ENCODE measurements around the gene MUL1.

Gene MUL1, protein sequence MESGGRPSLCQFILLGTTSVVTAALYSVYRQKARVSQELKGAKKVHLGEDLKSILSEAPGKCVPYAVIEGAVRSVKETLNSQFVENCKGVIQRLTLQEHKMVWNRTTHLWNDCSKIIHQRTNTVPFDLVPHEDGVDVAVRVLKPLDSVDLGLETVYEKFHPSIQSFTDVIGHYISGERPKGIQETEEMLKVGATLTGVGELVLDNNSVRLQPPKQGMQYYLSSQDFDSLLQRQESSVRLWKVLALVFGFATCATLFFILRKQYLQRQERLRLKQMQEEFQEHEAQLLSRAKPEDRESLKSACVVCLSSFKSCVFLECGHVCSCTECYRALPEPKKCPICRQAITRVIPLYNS

DNA sequence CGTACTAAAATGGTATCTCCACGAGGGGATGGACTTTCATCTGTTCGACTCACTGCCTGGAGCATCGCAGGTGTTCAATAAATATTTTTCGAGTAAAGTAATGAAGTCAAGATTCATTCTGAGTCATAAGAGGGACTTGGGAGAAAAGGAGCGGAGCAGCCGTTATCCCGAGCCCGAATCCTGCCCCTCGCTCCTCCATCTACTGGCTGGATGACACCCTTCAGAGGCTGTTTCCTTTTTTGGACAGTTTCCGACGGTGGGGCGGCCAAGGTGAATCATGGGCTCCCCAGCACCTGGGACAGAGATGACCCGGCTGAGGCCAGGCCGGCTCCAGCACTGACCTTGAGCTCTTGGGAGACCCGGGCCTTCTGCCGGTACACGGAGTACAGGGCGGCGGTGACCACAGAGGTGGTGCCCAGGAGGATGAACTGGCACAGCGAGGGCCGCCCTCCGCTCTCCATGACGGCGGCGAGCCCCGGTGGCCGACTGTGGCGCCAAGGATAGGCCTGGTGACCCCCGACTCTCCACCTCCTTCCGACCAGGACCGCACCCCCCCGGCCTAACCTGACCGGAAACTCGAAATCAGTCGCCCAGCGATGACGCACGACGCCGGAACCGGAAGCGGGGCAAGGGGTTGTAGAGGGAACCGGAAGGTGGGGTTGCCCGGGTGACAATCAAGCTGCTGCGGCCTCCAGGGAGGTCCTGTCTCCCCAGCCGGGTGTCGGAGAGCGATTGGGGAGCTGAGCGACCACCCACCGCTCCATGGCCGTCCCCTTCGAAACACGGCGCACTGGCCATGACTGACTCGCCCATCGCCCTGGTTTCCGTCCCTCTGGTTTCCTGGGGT, at the start of gene MUL1:
TSS of gene MUL1 (minus strand) at position 588 of the 847 bp plus-strand sequence. CDS start at position 461, 127 bp downstream.
- peak within 1 kb of the TSS; percentile 89 for H3K27ac Mint-ChIP-seq
- peaks cover 5% of the 10 kb centered on the region for H3K36me3 Mint-ChIP-seq (ENCODE audit: low read depth)
- peaks cover 28% of the 10 kb centered on the region for H3K4me1 Mint-ChIP-seq (ENCODE audit: low read depth)
- H3K9me3 Mint-ChIP-seq: no peaks in the 10 kb centered on the region
- H3K4me3 Mint-ChIP-seq: peak within 1 kb of the TSS; percentile 94
- H3K27me3 Mint-ChIP-seq: no peaks in the 10 kb centered on the region

- H3K4me3 Mint-ChIP-seq: no peak overlapping the region
- no peaks in the 10 kb centered on the region for H3K36me3 Mint-ChIP-seq (ENCODE audit: low read depth)
- H3K4me1 Mint-ChIP-seq (ENCODE audit: low read depth): peaks cover 3% of the 10 kb centered on the region
- H3K9me3 Mint-ChIP-seq: no peaks in the 10 kb centered on the region
- H3K27me3 Mint-ChIP-seq: peaks cover 35% of the 10 kb centered on the region
- H3K27ac Mint-ChIP-seq: no peak overlapping the region
Measured at GRCh38 chr1:20555758-20556120, 47.8 kb upstream of the MUL1 start.

GRCh38 chr1:20555025-20555757, 47.2 kb upstream of the MUL1 start:
- Mint-ChIP-seq H3K4me1 (ENCODE audit: low read depth) (peaks cover 3% of the 10 kb centered on the region), H3K27me3 (peaks cover 33% of the 10 kb centered on the region), H3K36me3 (ENCODE audit: low read depth) (no peaks in the 10 kb centered on the region), H3K9me3 (no peaks in the 10 kb centered on the region), H3K27ac (no peak overlapping the region), H3K4me3 (no peak overlapping the region)

GRCh38 chr1:20552728-20553445, 44.9 kb upstream of the MUL1 start:
- H3K36me3 Mint-ChIP-seq (ENCODE audit: low read depth): no peaks in the 10 kb centered on the region
- no peaks in the 10 kb centered on the region for H3K9me3 Mint-ChIP-seq
- no peak overlapping the region for H3K4me3 Mint-ChIP-seq
- H3K27me3 Mint-ChIP-seq: peaks cover 34% of the 10 kb centered on the region
- peaks cover 3% of the 10 kb centered on the region for H3K4me1 Mint-ChIP-seq (ENCODE audit: low read depth)
- H3K27ac Mint-ChIP-seq: no peak overlapping the region

GRCh38 chr1:20551945-20552727, 44.2 kb upstream of the MUL1 start, which contains the start of gene FAM43B:
TSS of gene FAM43B (plus strand) at chr1:20552573. CDS start at chr1:20552974, 401 bp downstream.
- no peaks in the 10 kb centered on the region for H3K9me3 Mint-ChIP-seq
- no peak within 1 kb of the TSS for H3K27ac Mint-ChIP-seq
- H3K4me3 Mint-ChIP-seq: no peak within 1 kb of the TSS
- H3K4me1 Mint-ChIP-seq (ENCODE audit: low read depth): peaks cover 3% of the 10 kb centered on the region
- no peaks in the 10 kb centered on the region for H3K36me3 Mint-ChIP-seq (ENCODE audit: low read depth)
- H3K27me3 Mint-ChIP-seq: peaks cover 34% of the 10 kb centered on the region

GRCh38 chr1:20551161-20551560, 43.2 kb upstream of the MUL1 start:
- peaks cover 3% of the 10 kb centered on the region for H3K4me1 Mint-ChIP-seq (ENCODE audit: low read depth)

GRCh38 chr1:20546637-20547036, 38.7 kb upstream of the MUL1 start:
- no peak overlapping the region for H3K27ac Mint-ChIP-seq
- peaks cover 31% of the 10 kb centered on the region for H3K27me3 Mint-ChIP-seq
- H3K9me3 Mint-ChIP-seq: no peaks in the 10 kb centered on the region
- no peaks in the 10 kb centered on the region for H3K4me1 Mint-ChIP-seq (ENCODE audit: low read depth)
- H3K36me3 Mint-ChIP-seq (ENCODE audit: low read depth): no peaks in the 10 kb centered on the region
- no peak overlapping the region for H3K4me3 Mint-ChIP-seq

More at GRCh38 chr1:20551161-20551560, 43.2 kb upstream of the MUL1 start:
- H3K27me3 Mint-ChIP-seq: peaks cover 40% of the 10 kb centered on the region
- no peak overlapping the region for H3K4me3 Mint-ChIP-seq
- H3K9me3 Mint-ChIP-seq: no peaks in the 10 kb centered on the region
- H3K36me3 Mint-ChIP-seq (ENCODE audit: low read depth): no peaks in the 10 kb centered on the region
- no peak overlapping the region for H3K27ac Mint-ChIP-seq

DNA sequence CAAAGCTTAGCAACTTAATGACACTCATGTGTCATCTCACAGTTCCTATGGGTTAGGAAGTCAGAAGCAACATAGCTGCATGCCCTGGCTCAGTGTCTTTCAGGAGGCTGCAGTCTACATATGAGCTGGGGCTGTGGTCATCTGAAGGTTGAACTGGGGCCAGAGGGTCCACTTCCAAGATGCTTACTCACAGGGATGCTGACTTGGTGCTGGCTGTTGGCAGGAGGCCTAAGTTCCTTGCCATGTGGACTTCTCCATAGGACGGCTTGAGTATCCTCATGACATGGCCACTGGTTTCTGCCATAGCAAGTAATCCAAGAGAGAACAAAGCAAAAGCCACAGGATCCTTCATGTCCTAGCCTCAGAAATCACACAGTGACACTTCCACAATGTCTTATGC, 32.3 kb upstream of the MUL1 start:
- H3K9me3 Mint-ChIP-seq: no peaks in the 10 kb centered on the region
- H3K27me3 Mint-ChIP-seq: peaks cover 36% of the 10 kb centered on the region
- H3K4me3 Mint-ChIP-seq: no peak overlapping the region
- no peak overlapping the region for H3K27ac Mint-ChIP-seq
- H3K4me1 Mint-ChIP-seq (ENCODE audit: low read depth): no peaks in the 10 kb centered on the region
- H3K36me3 Mint-ChIP-seq (ENCODE audit: low read depth): no peaks in the 10 kb centered on the region

DNA sequence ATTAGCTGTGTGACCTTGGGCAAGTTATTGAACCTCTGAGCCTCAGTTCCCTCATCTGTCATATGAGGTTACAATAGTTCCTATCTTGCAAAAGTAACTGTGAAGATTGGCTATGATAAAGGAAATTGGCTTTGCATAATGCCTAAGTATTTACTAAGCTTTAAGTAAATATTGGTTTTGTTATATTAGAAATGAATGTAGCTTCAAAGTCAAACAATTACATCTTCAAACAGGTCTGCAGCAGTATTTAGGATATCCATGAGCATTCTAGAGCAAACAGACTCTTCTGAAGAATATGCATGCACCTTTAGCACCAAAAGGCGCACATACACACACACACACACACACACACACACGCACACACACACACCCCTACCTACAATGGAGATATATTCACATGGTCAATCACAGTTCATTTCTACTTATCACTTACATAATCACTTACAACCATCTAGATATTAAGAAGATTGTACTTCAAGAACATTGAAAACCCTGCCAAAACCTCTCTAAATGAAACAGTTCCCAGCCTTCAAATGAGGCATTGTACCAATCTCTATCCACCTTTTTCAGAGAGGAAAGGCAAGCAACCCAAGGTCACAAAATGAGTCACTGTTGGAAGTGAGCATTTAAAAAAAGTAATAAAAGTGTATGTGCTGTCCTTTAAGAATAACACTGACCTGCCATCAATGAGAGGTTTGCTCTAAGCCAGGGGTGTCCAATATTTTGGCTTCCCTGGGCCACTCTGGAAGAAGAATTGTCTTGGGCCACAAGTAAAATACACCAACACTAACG, 31.0 kb upstream of the MUL1 start:
- H3K4me1 Mint-ChIP-seq (ENCODE audit: low read depth): no peaks in the 10 kb centered on the region
- no peak overlapping the region for H3K27ac Mint-ChIP-seq
- no peaks in the 10 kb centered on the region for H3K9me3 Mint-ChIP-seq
- peaks cover 46% of the 10 kb centered on the region for H3K27me3 Mint-ChIP-seq
- no peaks in the 10 kb centered on the region for H3K36me3 Mint-ChIP-seq (ENCODE audit: low read depth)
- no peak overlapping the region for H3K4me3 Mint-ChIP-seq

- Mint-ChIP-seq H3K4me1 (ENCODE audit: low read depth) (no peaks in the 10 kb centered on the region), H3K9me3 (no peaks in the 10 kb centered on the region), H3K36me3 (ENCODE audit: low read depth) (no peaks in the 10 kb centered on the region), H3K4me3 (no peak overlapping the region), H3K27me3 (peaks cover 47% of the 10 kb centered on the region), H3K27ac (no peak overlapping the region)
Measured at GRCh38 chr1:20538227-20538626, 30.3 kb upstream of the MUL1 start.

GRCh38 chr1:20534659-20535417, 26.9 kb upstream of the MUL1 start:
- Mint-ChIP-seq H3K36me3 (ENCODE audit: low read depth) (no peaks in the 10 kb centered on the region), H3K4me1 (ENCODE audit: low read depth) (no peaks in the 10 kb centered on the region), H3K9me3 (no peaks in the 10 kb centered on the region), H3K27ac (no peak overlapping the region), H3K27me3 (peaks cover 55% of the 10 kb centered on the region), H3K4me3 (no peak overlapping the region)

GRCh38 chr1:20533635-20534034, 25.7 kb upstream of the MUL1 start:
- no peaks in the 10 kb centered on the region for H3K9me3 Mint-ChIP-seq
- no peaks in the 10 kb centered on the region for H3K36me3 Mint-ChIP-seq (ENCODE audit: low read depth)
- no peaks in the 10 kb centered on the region for H3K4me1 Mint-ChIP-seq (ENCODE audit: low read depth)
- H3K27me3 Mint-ChIP-seq: peaks cover 56% of the 10 kb centered on the region
- H3K27ac Mint-ChIP-seq: no peak overlapping the region
- H3K4me3 Mint-ChIP-seq: no peak overlapping the region

GRCh38 chr1:20530901-20531300, 22.9 kb upstream of the MUL1 start:
- no peak overlapping the region for H3K4me3 Mint-ChIP-seq

More at GRCh38 chr1:20530901-20531300, 22.9 kb upstream of the MUL1 start:
- no peaks in the 10 kb centered on the region for H3K36me3 Mint-ChIP-seq (ENCODE audit: low read depth)
- H3K27ac Mint-ChIP-seq: no peak overlapping the region
- H3K9me3 Mint-ChIP-seq: no peaks in the 10 kb centered on the region
- peaks cover 63% of the 10 kb centered on the region for H3K27me3 Mint-ChIP-seq
- no peaks in the 10 kb centered on the region for H3K4me1 Mint-ChIP-seq (ENCODE audit: low read depth)

Data from stimulated activated naive CD8-positive, alpha-beta T cell treated with anti-CD3 and anti-CD28 coated beads, Interleukin-15, Interleukin-2, amounts not matched to agents 100 ng/mL and 50 ng/mL, for 24 hours (primary cell).